Ecto neural progenitor cell (in vitro differentiated cells): ENCODE data around the gene GSTM4.

Source experiments
- DNase-seq: peaks from one replicate; pipeline ENCODE4 v3.0.0-alpha.2; 2018; ENCODE audit warnings: low spot score

Gene GSTM4

GRCh38 chr1:109655615-109656519 is at the start of gene GSTM4:
GSTM4 (plus strand) TSS chr1:109656099; CDS start chr1:109656390, 291 bp downstream.
- peak; percentile 86 for DNase-seq

- no peak for DNase-seq
These were observed 46.0 kb upstream of the GSTM4 start for GRCh38 chr1:109609881-109610280.

GRCh38 chr1:109610609-109611307 is 45.1 kb upstream of the GSTM4 start:
- DNase-seq = no peak

GRCh38 chr1:109611308-109611990 is 44.5 kb upstream of the GSTM4 start:
- DNase-seq = no peak

GRCh38 chr1:109613361-109614147 is 42.3 kb upstream of the GSTM4 start:
- DNase-seq = no peak

GRCh38 chr1:109615879-109616278 is 40.0 kb upstream of the GSTM4 start:
- no peak for DNase-seq

GRCh38 chr1:109616391-109616790 is 39.5 kb upstream of the GSTM4 start:
- DNase-seq = no peak

GRCh38 chr1:109617291-109617801 is 38.6 kb upstream of the GSTM4 start:
- peak; percentile 35 for DNase-seq

- peak; percentile 14 for DNase-seq
These were observed 37.0 kb upstream of the GSTM4 start for GRCh38 chr1:109618661-109619575.

GRCh38 chr1:109619576-109620400 is 36.1 kb upstream of the GSTM4 start, which contains the start of the genes AMPD2 and GNAT2:
AMPD2 (plus strand) TSS chr1:109619837; CDS start chr1:109621176, 1,339 bp downstream.
GNAT2 (minus strand) TSS chr1:109619616; CDS start chr1:109612870, 6,746 bp downstream.
- peak; percentile 87 for DNase-seq

- DNase-seq = peak; percentile 65
These were observed 35.5 kb upstream of the GSTM4 start for GRCh38 chr1:109620401-109620791.

- peak; percentile 91 for DNase-seq
These were observed 35.0 kb upstream of the GSTM4 start for GRCh38 chr1:109620841-109621286.

- DNase-seq = peak; percentile 40
These were observed 34.3 kb upstream of the GSTM4 start for GRCh38 chr1:109621379-109622136.

GRCh38 chr1:109622137-109622892 is 33.6 kb upstream of the GSTM4 start:
- peak; percentile 29 for DNase-seq

GRCh38 chr1:109622895-109623294 is 33.0 kb upstream of the GSTM4 start:
- DNase-seq = peak; percentile 37

GRCh38 chr1:109623601-109624161 is 32.2 kb upstream of the GSTM4 start:
- DNase-seq = no peak
